Heart right ventricle (tissue), 16 donors: Measurements from ENCODE around the gene SPEM2. TPM values are rescaled to one million over a fixed set of nuclear protein-coding genes. Genes with fewer than 3 reads are reported as not detected.

Experiments
- ATAC-seq, 8 donors: fragments of 200-7000 bp; cut with Tn5 transposase; one replicate each; pipeline ENCODE4 v1.9.1; 2020; ENCODE audit warnings: mild to moderate bottlenecking in 8 of 8, moderate library complexity in 8 of 8, moderate number of reproducible peaks in 1 of 8
- DNase-seq, 2 donors: peaks; one replicate each; pipeline ENCODE4 v3.0.0-alpha.2; 2020
- H3K27ac ChIP-seq, 10 donors: fragments of 200-600 bp; sonication (generic) in 2 of 10; one replicate each; pipeline versions ENCODE4 v1.5.0 to v1.8.0; 2020 to 2022; ENCODE audit warnings: mild to moderate bottlenecking in 3 of 10
- H3K27me3 ChIP-seq, 7 donors: fragments of 200-600 bp; one replicate each; pipeline ENCODE4 v1.8.0; 2021 to 2022; ENCODE audit warnings: mild to moderate bottlenecking in 2 of 7
- H3K36me3 ChIP-seq, 9 donors: fragments of 200-600 bp; sonication (generic) in 1 of 9; one replicate each; pipeline versions ENCODE4 v1.5.0 to v1.8.0; 2020 to 2022; ENCODE audit warnings: mild to moderate bottlenecking in 2 of 9
- H3K4me1 ChIP-seq, 9 donors: fragments of 200-600 bp; sonication (generic) in 1 of 9; one replicate each; pipeline versions ENCODE4 v1.5.0 to v1.8.0; 2020 to 2022; ENCODE audit warnings: mild to moderate bottlenecking in 4 of 9
- H3K4me3 ChIP-seq, 10 donors: fragments of 200-600 bp; sonication (generic) in 2 of 10; one replicate each; pipeline versions ENCODE4 v1.5.0 to v1.8.0; 2020 to 2022; ENCODE audit warnings: mild to moderate bottlenecking in 7 of 10, moderate library complexity in 2 of 10
- H3K9me3 ChIP-seq, 11 donors: fragments of 200-600 bp in 10 of 11; sonication (generic) in 2 of 11; one replicate each; pipeline versions ENCODE4 v1.5.0 to v1.8.0; 2013 to 2022; ENCODE audit warnings: mild to moderate bottlenecking in 2 of 11, control low read depth in 1 of 11, moderate library complexity in 1 of 11
- CTCF ChIP-seq, 9 donors: fragments of 200-600 bp; sonication (generic) in 2 of 9; IDR thresholded peaks; one replicate each; pipeline versions ENCODE4 v1.5.0 to v1.8.0; 2021 to 2022; ENCODE audit warnings: antibody characterized with exemption in 9 of 9, mild to moderate bottlenecking in 5 of 9, moderate library complexity in 1 of 9
- WGBS, 2 donors: extraction: QIAGEN DNeasy Blood & Tissue Kit; methylation state at CpG; one replicate each; pipeline ENCODE4 v1.1.7; 2013; ENCODE audit warnings: inconsistent platforms in 1 of 2; 5-methylcytosine and 5-hydroxymethylcytosine counted together
- intact Hi-C, 10 donors: fragments of 100-400 bp; cut with DNase I; formaldehyde crosslinking; loops; one replicate each; pipeline versions ENCODE4 v1.11.1 to v1.14.2; 2022
- polyA plus RNA-seq, 2 donors: library from polyadenylated mRNA; stranded (reverse); fragments of 200-250 nt; gene quantifications; one replicate each; pipeline ENCODE4 v1.2.3, GENCODE V29; 2013
- total RNA-seq, 10 donors: library from RNA; stranded (reverse); fragmentation: NEBNext Ultra II Directional in 3 of 10; extraction: Animal tissue kit (Norgen Biotek cat#: 25700) in 3 of 10; gene quantifications; one replicate each; pipeline versions ENCODE4 v1.2.1 to v1.2.4, GENCODE V29; 2021 to 2023
- donor health status: Arrhythmogenic right ventricular cardiomyopathy.
- donor health status: ischemic (EF 13 %, LVEDD 7.1; RV severe dilation, severe dysfunction).
- donor health status: healthy with polysubstance abuse.
- donor health status: DM: no; HTN: yes; CAD: no.
- donor health status: DM: no; HTN: no; CAD: no.
- donor health status: ischemic (EF 25% LVEDD 6.9; RV normal size, moderate dysfunction).
- donor health status: ischemic (EF 25% LVEDD 5.7; RV mildly dilated, moderate dysfunction).
- donor health status: healthy.
- donor health status: DM: yes; HTN: yes; CAD: no.
- donor health status: Ischemic cardiomyopathy.
- donor health status: ischemic (EF 35%, LVEDD 5.7; RV mildly dilated, moderate dysfunction).
- donor health status: nonischemic (EF 11% LVEDD 7.7; RV severe dilation, severe dysfunction).
- donor health status: DM: yes; HTN: yes; CAD: no.
- donor health status: PGD.
- donor health status: ischemic (EF 29% LVEDD 5.4; RV normal size, mild dysfunction).
- donor health status: nonischemic (EF 23%, LVEDD 6.1; RV moderate dilation, normal function).

Gene SPEM2
- total and polyA plus RNA-seq, 12 donors = not detected

DNA sequence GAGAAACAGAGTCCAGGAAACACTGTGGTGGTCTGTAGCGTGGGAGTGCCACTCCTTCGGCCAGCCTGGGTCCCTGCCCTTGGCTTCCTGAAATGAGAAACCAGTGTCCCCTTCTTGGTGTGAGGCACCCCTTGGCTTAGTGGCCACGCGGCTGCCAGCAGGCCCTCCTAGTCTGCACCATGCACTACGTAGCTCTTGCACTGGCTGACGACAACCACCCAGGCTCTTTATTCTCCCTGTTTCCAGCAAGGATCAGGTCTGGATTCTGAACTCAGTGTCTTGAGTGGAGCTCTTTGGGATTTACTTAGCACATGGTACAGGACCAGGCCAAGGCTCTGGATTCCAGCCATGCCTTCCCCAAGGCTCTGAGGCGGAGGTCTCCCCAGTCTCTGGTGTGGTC, 2.1 kb downstream of the SPEM2 start:
- Histone ChIP-seq H3K27me3 (no peaks in the 10 kb centered on the region), H3K27ac (no peak overlapping the region), H3K4me1 (no peaks in the 10 kb centered on the region), H3K9me3 (no peaks in the 10 kb centered on the region), H3K4me3 (no peak overlapping the region), H3K36me3 (no peaks in the 10 kb centered on the region)
- TF ChIP-seq CTCF (IDR thresholded peaks at IDR 0.05) = no peak
- intact Hi-C loops = no loop called here
- no peak for DNase-seq
- 89 to 90% methylated on average over 7 of the region's 7 CpGs for WGBS, 2 donors
- ATAC-seq = no peak

- WGBS, 2 donors = 68 to 73% methylated on average over 5 of the region's 5 CpGs
- intact Hi-C loops = no loop called here
- Histone ChIP-seq H3K36me3 (no peaks in the 10 kb centered on the region), H3K9me3 (no peaks in the 10 kb centered on the region), H3K27me3 (no peaks in the 10 kb centered on the region), H3K4me3 (no peak within 1 kb of the TSS), H3K4me1 (no peaks in the 10 kb centered on the region), H3K27ac (no peak within 1 kb of the TSS)
- no peak for ATAC-seq
- no peak for TF ChIP-seq CTCF (IDR thresholded peaks at IDR 0.05)
- DNase-seq = no peak
These were observed 3.1 kb downstream of the SPEM2 start, which contains the start of gene SPEM3 for GRCh38 chr17:7428557-7428956. SPEM3 (plus strand) TSS chr17:7428857; CDS start chr17:7428903, 46 bp downstream.

DNA sequence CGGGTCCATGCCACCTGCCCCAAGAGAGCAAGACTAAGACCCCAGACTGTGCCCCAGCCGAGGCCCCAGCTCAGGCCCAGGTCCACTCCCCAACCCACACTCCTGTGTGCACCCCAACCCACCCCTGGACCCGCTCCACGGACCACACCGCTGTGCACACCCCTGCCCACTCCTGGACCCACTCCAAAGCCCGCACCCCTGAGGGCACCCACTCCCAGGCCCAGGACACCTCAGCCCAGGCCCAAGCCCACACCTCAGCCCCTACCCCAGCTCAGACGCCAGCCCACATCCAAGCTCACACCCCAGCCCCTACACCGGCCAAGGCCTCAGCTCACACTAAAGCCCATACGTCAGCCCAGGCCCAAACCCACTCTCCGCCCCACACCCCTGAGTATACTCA, 4.3 kb downstream of the SPEM2 start:
- Histone ChIP-seq H3K36me3 (no peaks in the 10 kb centered on the region), H3K4me3 (no peak overlapping the region), H3K27me3 (no peaks in the 10 kb centered on the region), H3K9me3 (no peaks in the 10 kb centered on the region), H3K4me1 (peaks cover 0 to under 1% (median 0%) of the 10 kb centered on the region in 9 donors), H3K27ac (no peak overlapping the region)
- ATAC-seq (no peak), DNase-seq (no peak)
- no peak for TF ChIP-seq CTCF (IDR thresholded peaks at IDR 0.05)
- 90 to 93% methylated on average over 9 to 10 of the region's 10 CpGs for WGBS, 2 donors
- intact Hi-C loops = loop anchor here in 4 of 10 donors (10.0 kb wide), 3 partner anchors 75 to 155 kb away; partner anchors contain the start of genes KCTD11 (in 2 of the 4), TMEM95 (in 2 of the 4), MPDU1 (in 1 of the 4) and TNFSF13 (in 1 of the 4)

DNA sequence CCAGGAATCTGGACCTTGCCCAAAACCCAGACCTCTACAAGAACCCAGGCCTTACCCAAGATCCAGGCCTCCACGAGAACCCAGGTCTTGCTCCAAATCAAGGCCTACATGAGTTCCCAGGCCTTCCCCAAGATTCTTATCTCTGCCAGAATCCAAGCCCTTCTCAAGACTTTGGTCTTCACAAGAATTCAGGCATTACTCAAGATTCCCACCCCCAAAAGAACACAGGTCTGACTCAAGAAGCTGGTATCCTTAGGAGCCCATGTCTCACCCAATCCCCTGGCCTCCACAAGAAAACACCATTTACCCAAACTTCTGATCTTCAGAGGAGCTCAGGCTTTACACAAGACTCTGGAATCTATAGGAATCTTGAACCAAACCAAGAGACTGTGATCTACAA, 5.8 kb downstream of the SPEM2 start:
- intact Hi-C loops = loop anchor here in 4 of 10 donors (10.0 kb wide), 3 partner anchors 76 to 154 kb away; partner anchors contain the start of genes KCTD11 (in 2 of the 4), TMEM95 (in 2 of the 4), MPDU1 (in 1 of the 4) and TNFSF13 (in 1 of the 4)
- Histone ChIP-seq H3K36me3 (no peaks in the 10 kb centered on the region), H3K27ac (no peak overlapping the region), H3K27me3 (no peaks in the 10 kb centered on the region), H3K4me3 (no peak overlapping the region), H3K9me3 (no peaks in the 10 kb centered on the region), H3K4me1 (peaks cover 6 to 16% (median 10%) of the 10 kb centered on the region in 9 donors)
- no peak for TF ChIP-seq CTCF (IDR thresholded peaks at IDR 0.05)
- DNase-seq (no peak), ATAC-seq (no peak)
- 93 to 94% methylated on average over 1 of the region's 1 CpG for WGBS, 2 donors
